HG02763 (cell line): ENCODE results near the gene TTYH3.
"Not testable (repeated sequence)": the region's sequence is repeated elsewhere in the genome, so short reads cannot be mapped to it uniquely, and the experiment has no call there.

Source experiments
- ATAC-seq: cut with Tn5 transposase; IDR thresholded peaks from one replicate; pipeline ENCODE4 v1.9.1; 2021; ENCODE audit warnings: mild to moderate bottlenecking, moderate library complexity; ENCODE audit not compliant: unreplicated experiment

The TTYH3 gene, protein sequence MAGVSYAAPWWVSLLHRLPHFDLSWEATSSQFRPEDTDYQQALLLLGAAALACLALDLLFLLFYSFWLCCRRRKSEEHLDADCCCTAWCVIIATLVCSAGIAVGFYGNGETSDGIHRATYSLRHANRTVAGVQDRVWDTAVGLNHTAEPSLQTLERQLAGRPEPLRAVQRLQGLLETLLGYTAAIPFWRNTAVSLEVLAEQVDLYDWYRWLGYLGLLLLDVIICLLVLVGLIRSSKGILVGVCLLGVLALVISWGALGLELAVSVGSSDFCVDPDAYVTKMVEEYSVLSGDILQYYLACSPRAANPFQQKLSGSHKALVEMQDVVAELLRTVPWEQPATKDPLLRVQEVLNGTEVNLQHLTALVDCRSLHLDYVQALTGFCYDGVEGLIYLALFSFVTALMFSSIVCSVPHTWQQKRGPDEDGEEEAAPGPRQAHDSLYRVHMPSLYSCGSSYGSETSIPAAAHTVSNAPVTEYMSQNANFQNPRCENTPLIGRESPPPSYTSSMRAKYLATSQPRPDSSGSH

GRCh38 chr7:2631946-2632732, at the start of gene TTYH3:
Gene TTYH3 (plus strand): TSS chr7:2631986. CDS start chr7:2632156, 170 bp downstream.
- ATAC-seq = peak; percentile 34

DNA sequence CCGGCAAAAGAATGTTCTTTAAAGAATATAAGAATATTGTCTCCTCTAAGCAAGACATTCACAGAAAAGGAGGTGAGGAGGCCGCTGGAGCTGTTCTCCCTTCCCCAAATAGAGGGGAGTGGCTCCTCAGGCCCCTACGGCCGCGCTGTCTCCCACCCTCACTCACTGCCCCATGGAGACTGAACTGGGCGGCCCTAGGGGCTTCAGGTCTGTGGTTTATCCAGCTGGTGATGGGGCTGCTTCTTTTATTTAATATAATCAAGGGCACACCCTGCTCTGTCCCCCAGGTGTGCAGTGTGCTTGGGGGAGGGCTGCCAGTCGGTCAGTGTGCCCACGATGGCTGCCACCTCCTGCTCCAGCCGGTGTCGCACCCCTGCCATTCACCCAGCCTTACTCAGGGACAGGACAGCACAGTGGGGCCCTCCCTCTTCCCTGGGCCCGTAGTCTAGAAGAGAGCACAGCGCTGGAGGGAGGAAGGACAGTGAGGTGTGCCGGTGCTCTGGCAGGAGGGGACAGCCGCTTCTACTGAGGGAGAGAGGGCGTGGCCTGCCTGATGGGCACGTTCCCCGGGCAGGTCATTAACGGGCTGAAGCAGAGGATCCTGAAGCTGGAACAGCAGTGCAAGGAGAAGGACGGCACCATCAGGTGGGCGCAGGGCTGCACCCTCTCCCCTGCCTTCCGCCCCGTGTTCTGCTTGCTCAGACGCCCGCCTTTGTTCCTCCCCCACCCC, 49.6 kb upstream of the TTYH3 start:
- no peak for ATAC-seq

- no peak for ATAC-seq
Observed at GRCh38 chr7:2583798-2584580, 47.8 kb upstream of the TTYH3 start.

- ATAC-seq = no peak
Observed at GRCh38 chr7:2585446-2585845, 46.3 kb upstream of the TTYH3 start.

DNA sequence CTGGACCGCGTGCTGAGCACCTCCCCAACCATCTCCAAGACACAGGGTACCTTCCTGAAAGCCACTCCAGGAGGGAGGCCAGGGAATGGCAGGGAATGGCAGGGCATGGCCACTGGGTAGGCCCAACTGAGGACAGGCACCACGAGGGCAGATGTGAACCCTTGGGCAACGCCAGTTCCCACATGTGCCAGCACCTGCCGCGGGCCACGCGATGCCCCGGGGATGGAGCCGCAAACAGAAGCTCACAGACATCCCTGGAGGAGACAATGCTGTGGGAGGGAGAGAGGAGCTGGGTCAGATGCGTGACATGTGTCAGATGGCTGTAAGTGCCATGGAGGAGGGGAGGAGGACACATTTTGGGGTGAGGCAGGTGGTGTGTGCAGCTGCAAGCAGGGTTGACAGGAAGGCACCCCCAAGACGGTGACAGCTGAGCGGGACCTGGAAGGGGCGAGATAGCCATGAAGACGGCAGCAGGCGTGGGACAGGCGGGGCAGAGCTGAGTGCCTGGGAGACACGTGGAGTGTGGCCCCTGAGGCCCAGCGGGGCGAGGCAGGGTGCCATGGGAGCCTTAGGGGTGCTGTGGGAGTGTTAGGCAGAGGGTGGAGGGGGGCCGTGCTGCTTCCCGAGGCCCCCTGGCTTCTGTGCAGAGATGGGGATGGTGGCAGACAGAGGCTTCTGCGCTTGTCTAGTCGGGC, 45.3 kb upstream of the TTYH3 start:
- ATAC-seq = no peak

DNA sequence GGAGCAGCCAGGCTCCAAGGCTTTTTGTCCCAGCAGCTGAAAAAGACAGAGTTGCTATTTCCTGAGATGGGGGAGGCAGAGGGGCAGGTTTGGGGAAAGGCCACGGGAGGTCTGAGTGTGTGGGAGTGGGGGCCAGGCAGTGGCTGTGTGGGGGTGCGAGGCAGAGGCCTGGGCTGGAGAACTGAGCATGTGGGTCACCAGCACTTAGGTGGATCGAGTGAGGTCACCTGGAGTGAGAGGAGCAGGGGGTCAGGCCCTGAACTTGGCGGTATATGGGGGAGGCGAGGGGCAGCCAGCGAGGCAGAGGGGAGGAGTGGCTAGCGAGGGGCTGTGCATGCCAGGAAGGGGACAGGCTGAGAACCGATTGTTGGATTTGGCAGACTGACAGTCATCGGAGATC, 44.7 kb upstream of the TTYH3 start:
- no peak for ATAC-seq

DNA sequence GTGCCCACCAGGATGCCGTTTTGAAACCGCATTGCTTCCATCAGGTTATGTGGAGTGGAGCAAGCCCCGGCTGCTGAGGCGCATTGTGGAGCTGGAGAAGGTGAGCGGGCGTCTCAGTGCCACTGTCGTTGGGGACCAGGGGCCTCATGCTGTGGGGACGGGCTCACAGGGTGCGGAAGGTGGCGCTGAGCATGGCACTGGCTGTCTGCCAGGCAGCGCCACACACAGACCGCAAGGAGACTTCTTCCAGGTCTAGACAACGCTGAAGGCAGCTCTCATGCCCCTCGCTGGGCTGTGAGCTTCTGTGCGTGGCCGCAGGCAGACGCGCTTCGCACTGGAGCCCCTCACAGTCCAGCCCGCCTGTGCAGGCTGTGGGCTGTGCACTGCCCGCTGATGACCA, 44.0 kb upstream of the TTYH3 start:
- ATAC-seq = no peak

DNA sequence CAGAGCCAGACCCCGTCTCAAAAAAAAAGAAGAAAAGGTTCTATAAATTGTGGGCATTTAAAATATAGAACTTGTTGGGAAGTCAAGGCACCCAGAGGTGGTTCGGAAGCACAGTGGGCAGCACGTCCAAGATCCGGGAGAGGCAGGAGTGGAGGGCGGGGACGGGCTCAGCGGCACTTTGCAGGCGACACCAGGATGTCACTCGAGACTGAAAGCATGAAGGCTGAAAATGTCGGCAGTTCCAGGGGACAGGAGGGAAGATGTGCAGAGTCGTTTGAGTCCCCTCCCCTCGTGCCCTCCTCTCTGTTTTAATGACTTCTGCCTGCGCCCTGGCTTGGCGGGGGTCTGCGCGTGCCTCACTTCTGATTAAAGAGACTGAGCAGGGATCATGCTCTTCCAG, 42.4 kb upstream of the TTYH3 start:
- no peak for ATAC-seq

DNA sequence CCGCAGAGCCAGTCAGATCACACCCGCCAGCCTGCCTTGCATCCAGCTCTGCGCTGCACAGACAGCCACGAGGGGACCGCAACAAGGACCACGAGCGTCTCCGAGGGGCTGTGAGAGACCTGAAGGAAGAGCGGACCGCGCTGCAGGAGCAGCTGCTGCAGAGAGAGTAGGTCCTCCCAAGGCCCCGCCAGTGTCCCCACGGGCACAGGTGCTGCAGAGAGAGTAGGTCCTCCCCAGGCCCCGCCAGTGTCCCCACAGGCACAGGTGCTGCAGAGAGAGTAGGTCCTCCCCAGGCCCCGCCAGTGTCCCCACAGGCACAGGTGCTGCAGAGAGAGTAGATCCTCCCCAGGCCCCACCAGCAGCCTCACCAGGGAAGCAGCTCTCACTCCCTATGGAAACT, 41.8 kb upstream of the TTYH3 start:
- ATAC-seq = not testable (repeated sequence)

- ATAC-seq = no peak
Observed at GRCh38 chr7:2592375-2592865, 39.4 kb upstream of the TTYH3 start.

- ATAC-seq = no peak
Observed at GRCh38 chr7:2593036-2593727, 38.6 kb upstream of the TTYH3 start.

GRCh38 chr7:2594599-2594998, 37.2 kb upstream of the TTYH3 start:
- no peak for ATAC-seq

- no peak for ATAC-seq
Observed at GRCh38 chr7:2595258-2595860, 36.4 kb upstream of the TTYH3 start.

GRCh38 chr7:2596464-2597272, 35.1 kb upstream of the TTYH3 start:
- no peak for ATAC-seq

DNA sequence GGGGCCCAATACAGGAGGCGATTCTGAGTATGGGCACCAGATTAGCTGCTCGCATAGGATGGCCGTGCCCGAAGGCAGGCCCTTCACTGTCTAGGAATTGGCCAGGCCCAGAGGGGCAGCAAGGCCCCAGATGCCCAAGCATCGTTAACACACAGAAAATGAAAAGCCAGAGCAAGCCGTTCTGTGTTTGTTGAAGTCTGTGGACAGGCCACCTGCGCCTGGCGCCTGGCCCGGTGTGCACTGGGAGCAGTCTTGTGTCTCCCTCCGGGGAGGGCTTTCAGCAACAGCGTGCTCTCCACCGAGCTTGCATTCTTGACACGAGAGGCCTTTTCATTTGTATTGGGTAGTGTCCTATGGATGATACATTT, 34.5 kb upstream of the TTYH3 start:
- no peak for ATAC-seq

DNA sequence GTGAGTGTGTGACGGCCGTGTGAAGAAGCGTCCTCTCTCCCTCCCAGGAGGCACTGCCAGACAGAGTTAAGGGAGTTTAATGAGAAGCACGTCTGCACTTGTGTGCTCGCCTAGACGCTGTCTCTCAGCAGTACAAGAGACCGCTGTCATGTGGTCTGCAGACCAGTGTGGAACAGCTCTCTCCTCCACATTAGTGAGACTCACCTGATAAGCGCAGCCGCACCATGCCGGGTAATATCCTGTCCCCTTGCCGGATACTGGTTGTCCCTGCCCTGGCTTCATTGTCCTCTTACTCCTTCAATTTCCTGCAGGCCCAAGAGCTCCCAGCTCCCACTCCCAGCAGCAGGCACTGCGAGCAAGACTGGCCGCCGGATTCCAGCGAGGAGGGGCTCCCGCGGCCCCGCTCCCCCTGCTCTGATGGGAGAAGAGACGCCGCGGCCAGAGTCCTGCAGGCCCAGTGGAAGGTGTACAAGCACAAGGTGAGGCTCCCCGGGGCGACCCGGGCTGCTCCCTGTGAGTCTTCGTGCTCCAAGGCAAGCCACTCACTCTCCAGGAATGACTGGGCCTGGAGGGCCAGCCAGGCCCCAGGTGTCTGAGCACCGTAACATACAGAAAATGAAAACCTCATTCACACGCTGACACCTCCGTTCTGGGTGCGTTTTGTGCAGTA, 33.5 kb upstream of the TTYH3 start:
- ATAC-seq = no peak

DNA sequence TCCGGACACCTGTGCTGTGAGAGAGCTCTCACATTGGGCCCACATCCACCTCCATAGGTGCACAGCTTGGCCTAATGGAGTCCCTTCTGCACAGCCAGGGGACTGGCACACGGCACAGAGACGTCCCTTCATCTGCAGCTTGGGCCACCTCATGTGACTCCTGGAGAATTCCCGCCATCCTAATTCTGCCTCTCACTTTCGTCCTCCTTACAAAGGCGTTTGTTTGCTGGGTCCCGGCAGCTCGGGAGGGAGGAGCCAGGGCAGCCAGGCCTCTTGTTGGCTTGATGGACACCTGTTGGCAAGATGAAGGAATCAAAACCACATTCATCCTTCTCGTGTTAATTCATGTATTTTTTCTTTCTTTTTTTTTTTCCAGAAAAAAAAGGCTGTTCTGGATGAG, 30.7 kb upstream of the TTYH3 start:
- no peak for ATAC-seq
